H1 (cell line): ENCODE results near the gene CENPP. TPM values are rescaled to one million over a fixed set of nuclear protein-coding genes. Genes with fewer than 3 reads are reported as not detected.

Experiments used
- CTCF ChIA-PET: fragments of 300-600 bp; sonication (Branson Sonifier 250); formaldehyde crosslinking; loops from one replicate; lab custom pipeline; 2021; ENCODE audit not compliant: partially characterized antibody; lab: Charles Lee
- POLR2A ChIA-PET: fragments of 300-600 bp; sonication (Branson Sonifier 250); formaldehyde crosslinking; loops from one replicate; lab custom pipeline; 2021; ENCODE audit warnings: inconsistent platforms; ENCODE audit not compliant: partially characterized antibody; lab: Charles Lee
- DNase-seq, 2 experiments: peaks; one replicate each; pipeline versions ENCODE4 v3.0.0 to v3.0.0-alpha.2; 2010 to 2022; ENCODE audit warnings: low spot score in 2 of 2, low read depth in 1 of 2, mixed read lengths in 1 of 2
- FAIRE-seq: peaks from 2 replicates; lab custom pipeline; 2011; peaks lifted over from hg19 to GRCh38; lab: Jason Lieb, UNC
- H2AFZ ChIP-seq: 2 replicates; pipeline ENCODE4 v1.8.1; 2012; ENCODE audit warnings: low read length, inconsistent platforms
- H2AK5ac ChIP-seq: 2 replicates; pipeline ENCODE4 v1.6.1; 2013; ENCODE audit warnings: low read depth, low read length
- H2BK120ac ChIP-seq: replicated peaks from 2 replicates; pipeline ENCODE3; 2013; ENCODE audit warnings: low read depth, low read length, inconsistent platforms
- H2BK12ac ChIP-seq: 2 replicates; pipeline ENCODE4 v1.6.1; 2013; ENCODE audit warnings: low read depth, low read length
- H2BK15ac ChIP-seq: 2 replicates; pipeline ENCODE4 v1.6.1; 2013; ENCODE audit warnings: low read length
- H2BK20ac ChIP-seq: 2 replicates; pipeline ENCODE4 v1.6.1; 2013; ENCODE audit warnings: low read length
- H2BK5ac ChIP-seq: 2 replicates; pipeline ENCODE4 v1.6.1; 2013; ENCODE audit warnings: low read depth, low read length
- H3K14ac ChIP-seq: 2 replicates; pipeline ENCODE4 v1.6.1; 2013; ENCODE audit warnings: inconsistent platforms; ENCODE audit not compliant: insufficient read length
- H3K18ac ChIP-seq: 2 replicates; pipeline ENCODE4 v1.6.1; 2013; ENCODE audit warnings: low read length; ENCODE audit errors: extremely low read depth
- H3K23ac ChIP-seq: 2 replicates; pipeline ENCODE4 v1.6.1; 2013; ENCODE audit warnings: inconsistent platforms; ENCODE audit not compliant: insufficient read length
- H3K23me2 ChIP-seq: 2 replicates; pipeline ENCODE4 v1.6.1; 2013; ENCODE audit warnings: low read depth, low read length
- H3K27ac ChIP-seq: 2 replicates; pipeline ENCODE4 v1.6.1; 2011; ENCODE audit warnings: low read depth, low read length, inconsistent platforms
- H3K27me3 ChIP-seq, 4 experiments: replicated peaks in 1 of 4; 1 replicate in 1 of 4; 2 replicates in 3 of 4; pipeline versions ENCODE4 v1.6.1 to v1.8.1; 2011 to 2013; ENCODE audit warnings: low read length in 3 of 4, mild to moderate bottlenecking in 3 of 4, inconsistent platforms in 2 of 4, mixed read lengths in 2 of 4, moderate library complexity in 1 of 4; ENCODE audit not compliant: control insufficient read depth in 3 of 4, insufficient read depth in 3 of 4; ENCODE audit errors: extremely low read depth in 1 of 4
- H3K36me3 ChIP-seq, 4 experiments: 2 replicates each; pipeline versions ENCODE4 v1.6.1 to v1.8.1; 2011 to 2013; ENCODE audit warnings: mild to moderate bottlenecking in 4 of 4, low read length in 3 of 4, moderate library complexity in 2 of 4, control low read depth in 1 of 4, inconsistent platforms in 1 of 4; ENCODE audit not compliant: insufficient read depth in 4 of 4, control insufficient read depth in 2 of 4
- H3K4ac ChIP-seq: replicated peaks from 2 replicates; pipeline ENCODE3; 2013; ENCODE audit warnings: low read length, low read depth, mixed read lengths, inconsistent platforms; ENCODE audit not compliant: insufficient read length
- H3K4me1 ChIP-seq, 4 experiments: replicated peaks in 1 of 4; 1 replicate in 1 of 4; 2 replicates in 3 of 4; pipeline versions ENCODE4 v1.6.1 to v1.8.1; 2011 to 2013; ENCODE audit warnings: low read length in 3 of 4, inconsistent platforms in 2 of 4, mixed read lengths in 1 of 4; ENCODE audit not compliant: insufficient read depth in 4 of 4, control insufficient read depth in 3 of 4
- H3K4me2 ChIP-seq, 2 experiments: 2 replicates each; pipeline versions ENCODE4 v1.6.1 to v1.8.1; 2011 to 2013; ENCODE audit warnings: low read depth in 2 of 2, low read length in 2 of 2, control low read depth in 1 of 2, inconsistent platforms in 1 of 2, mild to moderate bottlenecking in 1 of 2; ENCODE audit not compliant: insufficient read depth in 1 of 2
- H3K4me3 ChIP-seq, 4 experiments: fragments of 200-600, 300-600 bp in 1 of 4; sonication (generic), shearing (Covaris generic), sonication (Bioruptor Twin) in 1 of 4; 2 replicates each; pipeline versions ENCODE4 v1.5.1 to v1.8.1; 2011 to 2016; ENCODE audit warnings: low read length in 4 of 4, low read depth in 3 of 4, control low read depth in 2 of 4, inconsistent platforms in 2 of 4, mild to moderate bottlenecking in 2 of 4, mixed read lengths in 1 of 4, moderate library complexity in 1 of 4; ENCODE audit not compliant: insufficient read depth in 2 of 4; ENCODE audit errors: extremely low read depth in 1 of 4
- H3K56ac ChIP-seq: replicated peaks from 2 replicates; pipeline ENCODE3; 2013; ENCODE audit warnings: low read depth, mild to moderate bottlenecking, mixed read lengths, low read length, inconsistent platforms; ENCODE audit not compliant: insufficient read length
- H3K79me1 ChIP-seq: 2 replicates; pipeline ENCODE4 v1.6.1; 2013; ENCODE audit warnings: low read depth, low read length, control low read depth
- H3K79me2 ChIP-seq, 2 experiments: 2 replicates each; pipeline versions ENCODE4 v1.6.1 to v1.8.1; 2012 to 2013; ENCODE audit warnings: low read length in 2 of 2, mild to moderate bottlenecking in 2 of 2, inconsistent platforms in 1 of 2; ENCODE audit not compliant: insufficient read depth in 2 of 2, control insufficient read depth in 1 of 2
- H3K9ac ChIP-seq, 4 experiments: replicated peaks in 1 of 4; 1 replicate in 1 of 4; 2 replicates in 3 of 4; pipeline versions ENCODE4 v1.6.1 to v1.8.1; 2011 to 2013; ENCODE audit warnings: low read depth in 3 of 4, low read length in 3 of 4, control low read depth in 2 of 4, mild to moderate bottlenecking in 2 of 4, moderate library complexity in 2 of 4, inconsistent platforms in 1 of 4; ENCODE audit errors: extremely low read depth in 1 of 4
- H3K9me3 ChIP-seq, 2 experiments: 2 replicates each; pipeline versions ENCODE4 v1.6.1 to v1.8.1; 2012 to 2013; ENCODE audit warnings: mild to moderate bottlenecking in 2 of 2, moderate library complexity in 2 of 2, control low read depth in 1 of 2, inconsistent platforms in 1 of 2, low read depth in 1 of 2, low read length in 1 of 2, mixed read lengths in 1 of 2; ENCODE audit not compliant: insufficient read depth in 2 of 2
- H4K20me1 ChIP-seq, 2 experiments: replicated peaks in 1 of 2; 2 replicates each; pipeline versions ENCODE3 to v1.8.1; 2011 to 2013; ENCODE audit warnings: inconsistent platforms in 2 of 2, low read length in 2 of 2, mild to moderate bottlenecking in 1 of 2; ENCODE audit not compliant: insufficient read depth in 2 of 2, control insufficient read depth in 1 of 2
- H4K5ac ChIP-seq: 2 replicates; pipeline ENCODE4 v1.6.1; 2013; ENCODE audit warnings: low read length, low read depth, mixed read lengths, inconsistent platforms; ENCODE audit not compliant: insufficient read length
- H4K8ac ChIP-seq: 2 replicates; pipeline ENCODE4 v1.8.0; 2013; ENCODE audit warnings: mild to moderate bottlenecking, moderate library complexity, low read length, inconsistent platforms; ENCODE audit not compliant: insufficient read depth; ENCODE audit errors: extremely low read depth
- H4K91ac ChIP-seq: replicated peaks from 2 replicates; pipeline ENCODE3; 2013; ENCODE audit warnings: low read length, mixed read lengths, inconsistent platforms; ENCODE audit not compliant: insufficient read length
- RAD21 ChIP-seq, 2 experiments: IDR thresholded peaks in 1 of 2; conservative IDR thresholded peaks in 1 of 2; 2 replicates each; pipeline ENCODE4 v1.6.1; 2011; ENCODE audit warnings: low read depth in 2 of 2, low read length in 2 of 2, improper control_type of control experiment in 1 of 2, inconsistent platforms in 1 of 2, mild to moderate bottlenecking in 1 of 2, moderate library complexity in 1 of 2
- whole genome bisulfite sequencing, 2 experiments: shearing (Covaris generic) in 1 of 2; methylation state at CpG; one replicate each; pipeline versions ENCODE4 v1.1.6 to v1.1.7; 2013 to 2015; ENCODE audit warnings: low lambda C conversion rate in 2 of 2, mixed read lengths in 2 of 2, inconsistent platforms in 1 of 2, low coverage in 1 of 2, missing lambda C conversion rate in 1 of 2; ENCODE audit not compliant: insufficient replicate concordance in 2 of 2, insufficient coverage in 1 of 2, insufficient read length in 1 of 2; ENCODE audit errors: extremely low coverage in 1 of 2, missing lambda C conversion rate in 1 of 2; 5-methylcytosine and 5-hydroxymethylcytosine counted together
- polyA plus RNA-seq, 7 experiments: library from polyadenylated mRNA; depleted of rRNA in 3 of 7; stranded (reverse) in 5 of 7; unstranded in 2 of 7; fragments of >200 nt in 5 of 7; fragments of 200-250 nt in 2 of 7; gene quantifications; 1 replicate in 5 of 7; 2 replicates in 1 of 7; 4 replicates in 1 of 7; pipeline versions ENCODE4 v1.2.1 to v1.2.3, GENCODE V29; 2011 to 2013; ENCODE audit warnings: missing spikeins in 2 of 7, mixed read lengths in 2 of 7
- total RNA-seq: library from RNA; stranded (reverse); fragmentation: NEBNext Ultra II Directional; extraction: Animal tissue kit (Norgen Biotek cat#: 25700); gene quantifications from 2 replicates; pipeline ENCODE4 v1.2.1, GENCODE V29; 2021

CENPP gene
- total and polyA plus RNA-seq, 2 of the 8 experiments (the other 6 are each of a cell fraction or from before 2014, with no cell fraction given), result 2.7 to 10.8 TPM

GRCh38 chr9:92332577-92333281 lies 7.0 kb downstream of the CENPP start:
- H4K8ac ChIP-seq, result no peak overlapping the region
- no peak overlapping the region for H3K56ac ChIP-seq
- no peak overlapping the region for H2BK20ac ChIP-seq
- H3K4me2 ChIP-seq, result no peak overlapping the region
- H3K27ac ChIP-seq, result no peak overlapping the region
- H3K23me2 ChIP-seq, result no peaks in the 10 kb centered on the region
- no peak overlapping the region for H2BK5ac ChIP-seq
- no peaks in the 10 kb centered on the region for H3K9me3 ChIP-seq
- H2BK120ac ChIP-seq, result no peak overlapping the region
- no peak overlapping the region for H3K4ac ChIP-seq
- H2BK15ac ChIP-seq, result no peak overlapping the region
- no peak overlapping the region for H2AFZ ChIP-seq
- H2AK5ac ChIP-seq, result no peak overlapping the region
- H4K91ac ChIP-seq, result no peak overlapping the region
- no peak overlapping the region for H3K18ac ChIP-seq
- H3K27me3 ChIP-seq, result no peaks in the 10 kb centered on the region
- no peaks in the 10 kb centered on the region for H3K4me1 ChIP-seq
- ChIA-PET CTCF (no interaction called here), POLR2A (no interaction called here)
- no peaks in the 10 kb centered on the region for H3K79me1 ChIP-seq
- H4K20me1 ChIP-seq, result peaks cover 1 to 2% of the 10 kb centered on the region in 2 experiments
- H3K79me2 ChIP-seq, result no peaks in the 10 kb centered on the region
- H3K14ac ChIP-seq, result no peak overlapping the region
- no peak for DNase-seq
- H3K4me3 ChIP-seq, result no peak overlapping the region
- H4K5ac ChIP-seq, result no peak overlapping the region
- peaks cover 0 to 2% (median 0%) of the 10 kb centered on the region in 4 experiments; a peak in 2 of 8 replicates for H3K36me3 ChIP-seq
- no peak for TF ChIP-seq RAD21 (IDR thresholded peaks at IDR 0.05 in 1 of 2, conservative IDR thresholded peaks at IDR 0.05 in 1 of 2; ENCODE audit: low read depth in 2 of 2, low read length in 2 of 2)
- no peak overlapping the region for H3K9ac ChIP-seq
- FAIRE-seq, result no peak
- H2BK12ac ChIP-seq, result no peak overlapping the region
- no peak overlapping the region for H3K23ac ChIP-seq
- WGBS, 2 experiments, result 90% methylated on average over 3 of the region's 3 CpGs; no CpG with 5 or more reads in 1 of the 2 experiments
